SIG-M5 treated with dmso at 0.1 percent for 504 hours (cell line): ENCODE results near the gene KRT40.
"Not testable (repeated sequence)": the region's sequence is repeated elsewhere in the genome, so short reads cannot be mapped to it uniquely, and the experiment has no call there.

Source experiments
- DNase-seq: peaks from one replicate; lab custom pipeline; 2025; ENCODE audit not compliant: unreplicated experiment; lab: John Stamatoyannopoulos, UW

KRT40 gene

GRCh38 chr17:40984226-40984625 lies at the start of gene KRT40:
Gene KRT40 (minus strand): TSS chr17:40984326. CDS start chr17:40984273, 53 bp downstream.
- DNase-seq, result no peak

- DNase-seq, result no peak
These were observed 45.6 kb upstream of the KRT40 start, which contains the start of gene KRTAP1-4 for GRCh38 chr17:41029633-41030245. Gene KRTAP1-4 (minus strand): TSS chr17:41030195. CDS start chr17:41030078, 117 bp downstream.

GRCh38 chr17:41026715-41027471 lies 42.8 kb upstream of the KRT40 start, which contains the start of gene KRTAP1-5:
Gene KRTAP1-5 (minus strand): TSS chr17:41027208. CDS start chr17:41027155, 53 bp downstream.
- no peak for DNase-seq

- no peak for DNase-seq
These were observed 40.6 kb upstream of the KRT40 start for GRCh38 chr17:41024697-41025096.

- DNase-seq, result no peak
These were observed 36.2 kb upstream of the KRT40 start for GRCh38 chr17:41020336-41020735.

- DNase-seq, result no peak
These were observed 35.3 kb upstream of the KRT40 start for GRCh38 chr17:41019415-41019814.

GRCh38 chr17:41018541-41018940 lies 34.4 kb upstream of the KRT40 start:
- no peak for DNase-seq

GRCh38 chr17:41016578-41017215 lies 32.6 kb upstream of the KRT40 start:
- DNase-seq, result no peak

GRCh38 chr17:41015454-41015853 lies 31.3 kb upstream of the KRT40 start:
- no peak for DNase-seq

- DNase-seq, result no peak
These were observed 29.5 kb upstream of the KRT40 start for GRCh38 chr17:41013606-41014005.

- DNase-seq, result no peak
These were observed 29.1 kb upstream of the KRT40 start for GRCh38 chr17:41013181-41013580.

- no peak for DNase-seq
These were observed 28.4 kb upstream of the KRT40 start for GRCh38 chr17:41012326-41013120.

GRCh38 chr17:41010441-41010840 lies 26.3 kb upstream of the KRT40 start:
- DNase-seq, result no peak

- no peak for DNase-seq
These were observed 25.8 kb upstream of the KRT40 start for GRCh38 chr17:41009936-41010335.

GRCh38 chr17:41009301-41009760 lies 25.2 kb upstream of the KRT40 start:
- peak; percentile 21 for DNase-seq

- no peak for DNase-seq
These were observed 24.7 kb upstream of the KRT40 start, which contains the start of gene KRTAP3-1 for GRCh38 chr17:41008811-41009210. Gene KRTAP3-1 (minus strand): TSS chr17:41009128. CDS start chr17:41009074, 54 bp downstream.

- no peak for DNase-seq
These were observed 20.3 kb upstream of the KRT40 start for GRCh38 chr17:41004397-41004796.

- no peak for DNase-seq
These were observed 19.8 kb upstream of the KRT40 start for GRCh38 chr17:41003926-41004325.

- DNase-seq, result no peak
These were observed 18.7 kb upstream of the KRT40 start for GRCh38 chr17:41002814-41003213.

GRCh38 chr17:41001795-41002194 lies 17.7 kb upstream of the KRT40 start:
- DNase-seq, result no peak

- not testable (repeated sequence) for DNase-seq
These were observed 15.4 kb upstream of the KRT40 start, which contains the start of gene KRTAP3-2 for GRCh38 chr17:40999563-40999962. Gene KRTAP3-2 (minus strand): TSS chr17:40999906. CDS start chr17:40999853, 53 bp downstream.
